ENCODE results near the gene MMP27. TPM values are rescaled to one million over a fixed set of nuclear protein-coding genes. Genes with fewer than 3 reads are reported as not detected.

The MMP27 gene, protein sequence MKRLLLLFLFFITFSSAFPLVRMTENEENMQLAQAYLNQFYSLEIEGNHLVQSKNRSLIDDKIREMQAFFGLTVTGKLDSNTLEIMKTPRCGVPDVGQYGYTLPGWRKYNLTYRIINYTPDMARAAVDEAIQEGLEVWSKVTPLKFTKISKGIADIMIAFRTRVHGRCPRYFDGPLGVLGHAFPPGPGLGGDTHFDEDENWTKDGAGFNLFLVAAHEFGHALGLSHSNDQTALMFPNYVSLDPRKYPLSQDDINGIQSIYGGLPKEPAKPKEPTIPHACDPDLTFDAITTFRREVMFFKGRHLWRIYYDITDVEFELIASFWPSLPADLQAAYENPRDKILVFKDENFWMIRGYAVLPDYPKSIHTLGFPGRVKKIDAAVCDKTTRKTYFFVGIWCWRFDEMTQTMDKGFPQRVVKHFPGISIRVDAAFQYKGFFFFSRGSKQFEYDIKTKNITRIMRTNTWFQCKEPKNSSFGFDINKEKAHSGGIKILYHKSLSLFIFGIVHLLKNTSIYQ
- not detected in 2 replicates for total RNA-seq (2021)
- not detected for Bru-seq, nascent RNA
- BruChase-seq, experiment 1, labeled RNA remaining after a 2-hour chase: not detected
- not detected for BruChase-seq, experiment 2, labeled RNA remaining after a 6-hour chase
- long read RNA-seq: 0 reads

DNA sequence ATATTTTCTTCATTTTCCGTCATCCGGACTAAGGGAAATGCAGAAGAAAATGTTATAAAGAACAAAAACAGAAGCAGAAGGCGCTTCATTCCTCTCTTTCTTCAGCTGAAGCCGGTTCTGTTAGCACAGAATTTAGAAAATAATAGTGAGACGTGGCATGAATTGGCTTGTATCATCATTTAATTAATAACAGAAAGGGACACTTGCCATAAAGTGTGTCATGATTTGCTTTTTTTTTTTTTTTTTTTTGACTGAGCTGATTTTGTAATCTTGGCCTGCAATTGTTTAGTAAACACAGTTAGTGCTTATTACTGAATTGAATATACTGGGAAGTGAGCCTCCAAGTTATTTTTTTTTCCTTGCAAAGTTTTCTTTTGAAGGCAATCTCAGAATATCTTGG, at the start of gene MMP27:
Gene MMP27 (minus strand): TSS at position 144 of the 400 bp plus-strand sequence. CDS start 55 bp downstream, at position 89.
- Histone ChIP-seq H3K4me1 (replicated peaks; ENCODE audit: insufficient read depth) (no peaks in the 10 kb centered on the region), H2AFZ (no peak within 1 kb of the TSS), H4K20me1 (ENCODE audit: insufficient read depth) (no peaks in the 10 kb centered on the region), H3K4me3 (no peak within 1 kb of the TSS), H3K27me3 (ENCODE audit: insufficient read depth, low read depth) (no peaks in the 10 kb centered on the region), H3K9me2 (ENCODE audit: insufficient read depth) (no peaks in the 10 kb centered on the region), H3K4me2 (no peak within 1 kb of the TSS; the same call in 1 of the 2 replicates), H3K9me3 (ENCODE audit: insufficient read depth, low read depth) (no peaks in the 10 kb centered on the region), H3K36me3 (ENCODE audit: low read depth) (no peaks in the 10 kb centered on the region), H3F3A (ENCODE audit: insufficient read depth, low read depth) (no peaks in the 10 kb centered on the region), H3K27ac (no peak within 1 kb of the TSS), H3K79me2 (ENCODE audit: low read depth) (no peaks in the 10 kb centered on the region)
- DNase-seq: no peak
- no TSS peak for BruUV-seq (replicated peaks)
- ChIA-PET CTCF (no interaction called here), POLR2A (ENCODE audit: unreplicated experiment) (no interaction called here)
- TF ChIP-seq, protein P1, sequence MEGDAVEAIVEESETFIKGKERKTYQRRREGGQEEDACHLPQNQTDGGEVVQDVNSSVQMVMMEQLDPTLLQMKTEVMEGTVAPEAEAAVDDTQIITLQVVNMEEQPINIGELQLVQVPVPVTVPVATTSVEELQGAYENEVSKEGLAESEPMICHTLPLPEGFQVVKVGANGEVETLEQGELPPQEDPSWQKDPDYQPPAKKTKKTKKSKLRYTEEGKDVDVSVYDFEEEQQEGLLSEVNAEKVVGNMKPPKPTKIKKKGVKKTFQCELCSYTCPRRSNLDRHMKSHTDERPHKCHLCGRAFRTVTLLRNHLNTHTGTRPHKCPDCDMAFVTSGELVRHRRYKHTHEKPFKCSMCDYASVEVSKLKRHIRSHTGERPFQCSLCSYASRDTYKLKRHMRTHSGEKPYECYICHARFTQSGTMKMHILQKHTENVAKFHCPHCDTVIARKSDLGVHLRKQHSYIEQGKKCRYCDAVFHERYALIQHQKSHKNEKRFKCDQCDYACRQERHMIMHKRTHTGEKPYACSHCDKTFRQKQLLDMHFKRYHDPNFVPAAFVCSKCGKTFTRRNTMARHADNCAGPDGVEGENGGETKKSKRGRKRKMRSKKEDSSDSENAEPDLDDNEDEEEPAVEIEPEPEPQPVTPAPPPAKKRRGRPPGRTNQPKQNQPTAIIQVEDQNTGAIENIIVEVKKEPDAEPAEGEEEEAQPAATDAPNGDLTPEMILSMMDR (conservative IDR thresholded peaks at IDR 0.05): no peak
- no peak for TF ChIP-seq EZH2 (IDR thresholded peaks at IDR 0.05; ENCODE audit: low read depth)
- intact Hi-C loops (cut with micrococcal nuclease; ENCODE audit: unreplicated experiment): no loop called here

DNA sequence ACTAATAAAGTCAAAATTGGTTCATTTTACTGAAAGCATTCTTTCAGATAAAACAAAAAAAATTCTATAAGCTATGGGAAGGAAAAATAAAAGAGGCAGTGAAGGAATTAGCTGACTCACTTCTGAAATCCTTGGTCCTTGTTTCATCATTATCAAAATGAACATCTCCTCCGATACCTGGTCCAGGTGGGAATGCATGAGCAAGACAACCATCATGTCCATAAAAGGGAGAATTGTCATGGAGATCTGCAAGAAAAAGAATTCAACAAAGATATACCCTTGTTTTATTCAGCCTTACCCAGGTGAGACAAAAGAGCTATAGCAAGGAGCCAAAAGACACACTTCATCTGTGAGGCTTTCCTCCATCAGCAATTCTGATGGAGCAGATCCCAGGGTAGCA, 47.7 kb upstream of the MMP27 start:
- no peak overlapping the region for H3K4me2 ChIP-seq
- no peak overlapping the region for H2AFZ ChIP-seq
- peaks cover 7% of the 10 kb centered on the region; the same call in 1 of the 2 replicates for H3K9me3 ChIP-seq (ENCODE audit: insufficient read depth, low read depth)
- H3K9me2 ChIP-seq (ENCODE audit: insufficient read depth): no peaks in the 10 kb centered on the region; the same call in 1 of the 2 replicates
- DNase-seq: no peak
- intact Hi-C loops (cut with micrococcal nuclease; ENCODE audit: unreplicated experiment): no loop called here
- no peaks in the 10 kb centered on the region for H3K36me3 ChIP-seq (ENCODE audit: low read depth)
- H3F3A ChIP-seq (ENCODE audit: insufficient read depth, low read depth): no peaks in the 10 kb centered on the region
- H3K79me2 ChIP-seq (ENCODE audit: low read depth): no peaks in the 10 kb centered on the region
- TF ChIP-seq, protein P1 (conservative IDR thresholded peaks at IDR 0.05): no peak
- TF ChIP-seq EZH2 (IDR thresholded peaks at IDR 0.05; ENCODE audit: low read depth): no peak
- H3K4me3 ChIP-seq: no peak overlapping the region
- ChIA-PET CTCF (no interaction called here), POLR2A (ENCODE audit: unreplicated experiment) (no interaction called here)
- no peak overlapping the region for H3K27ac ChIP-seq
- H3K27me3 ChIP-seq (ENCODE audit: insufficient read depth, low read depth): no peaks in the 10 kb centered on the region
- no peaks in the 10 kb centered on the region for H3K4me1 ChIP-seq (replicated peaks; ENCODE audit: insufficient read depth)
- no peaks in the 10 kb centered on the region for H4K20me1 ChIP-seq (ENCODE audit: insufficient read depth)
- BruUV-seq (replicated peaks): no TSS peak

DNA sequence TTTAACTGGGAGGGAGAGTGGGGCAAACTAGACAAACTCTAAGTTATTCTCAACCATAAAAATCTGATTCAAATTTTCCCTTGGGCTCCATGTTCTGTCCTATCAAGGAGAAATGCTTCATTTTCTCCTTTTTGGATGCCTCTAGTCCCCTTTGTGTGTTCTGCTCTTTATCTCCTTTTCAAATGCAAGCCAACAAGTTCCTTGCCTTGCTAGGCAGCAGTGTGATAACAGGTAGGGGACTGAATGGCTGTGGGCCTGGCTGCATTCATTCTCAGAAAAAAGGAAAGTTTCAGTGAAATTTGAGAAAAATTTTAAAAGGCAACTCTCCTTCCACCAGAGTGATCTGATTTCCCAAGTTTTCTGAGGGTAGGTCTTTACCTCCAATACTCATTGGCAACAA, 46.1 kb upstream of the MMP27 start:
- ChIA-PET CTCF (no interaction called here), POLR2A (ENCODE audit: unreplicated experiment) (no interaction called here)
- H3K79me2 ChIP-seq (ENCODE audit: low read depth): no peaks in the 10 kb centered on the region
- H3K9me2 ChIP-seq (ENCODE audit: insufficient read depth): no peaks in the 10 kb centered on the region; the same call in 1 of the 2 replicates
- no peaks in the 10 kb centered on the region for H3K36me3 ChIP-seq (ENCODE audit: low read depth)
- H3K4me3 ChIP-seq: no peak overlapping the region
- TF ChIP-seq, protein P1 (conservative IDR thresholded peaks at IDR 0.05): no peak
- no peak for TF ChIP-seq EZH2 (IDR thresholded peaks at IDR 0.05; ENCODE audit: low read depth)
- no peaks in the 10 kb centered on the region for H4K20me1 ChIP-seq (ENCODE audit: insufficient read depth)
- intact Hi-C loops (cut with micrococcal nuclease; ENCODE audit: unreplicated experiment): no loop called here
- no peaks in the 10 kb centered on the region for H3K4me1 ChIP-seq (replicated peaks; ENCODE audit: insufficient read depth)
- H2AFZ ChIP-seq: no peak overlapping the region
- H3K27me3 ChIP-seq (ENCODE audit: insufficient read depth, low read depth): no peaks in the 10 kb centered on the region
- no peaks in the 10 kb centered on the region for H3F3A ChIP-seq (ENCODE audit: insufficient read depth, low read depth)
- no peak for DNase-seq
- no TSS peak for BruUV-seq (replicated peaks)
- H3K27ac ChIP-seq: no peak overlapping the region
- H3K4me2 ChIP-seq: no peak overlapping the region
- H3K9me3 ChIP-seq (ENCODE audit: insufficient read depth, low read depth): peaks cover 10% of the 10 kb centered on the region; the same call in 1 of the 2 replicates
